ENCODE results near the gene MUC5B. TPM values are rescaled to one million over a fixed set of nuclear protein-coding genes. Genes with fewer than 3 reads are reported as not detected.

Gene MUC5B
- total RNA-seq, 2 donors from 2014 or later = not detected

DNA sequence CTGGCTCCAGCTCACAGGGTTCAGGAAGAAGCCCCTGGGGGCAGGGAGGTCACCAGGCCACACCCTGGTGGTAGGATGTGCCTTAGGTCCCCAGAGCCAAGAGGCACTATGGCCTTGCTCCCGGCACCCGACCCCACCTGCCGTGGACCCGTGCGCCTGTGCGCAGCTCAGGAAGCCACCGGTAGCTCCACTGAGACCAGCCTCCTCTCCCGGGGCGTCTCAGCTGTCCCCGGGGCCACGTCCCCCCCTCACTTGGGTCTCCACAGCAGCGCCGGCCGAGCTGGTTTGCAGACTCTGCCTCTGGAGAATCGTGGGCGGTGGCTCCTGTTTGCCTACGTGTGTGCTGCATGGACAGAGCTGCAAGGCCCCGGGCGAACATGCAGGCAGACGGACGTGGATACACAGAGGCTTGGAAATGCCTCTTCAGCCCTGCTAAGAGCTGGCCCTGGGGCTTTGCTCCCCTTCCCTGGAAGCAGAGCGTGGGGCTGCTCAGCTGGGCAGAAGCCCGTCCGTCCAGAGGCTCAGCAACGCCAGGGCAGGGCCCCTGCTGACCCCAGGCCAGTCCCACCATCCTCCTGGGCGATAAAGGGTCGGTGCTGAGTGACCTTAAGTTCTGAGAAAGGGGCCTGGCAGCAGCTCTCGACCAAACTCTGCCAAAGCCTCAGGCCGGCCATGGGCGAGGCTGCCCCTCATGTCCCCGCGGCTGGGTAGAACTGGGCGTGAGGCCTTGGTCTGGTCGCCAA lies 15.3 kb upstream of the MUC5B start:
- H3K27me3 ChIP-seq (ENCODE audit: control insufficient read depth, insufficient read depth, low read length, poor library complexity, severe bottlenecking) = no peaks in the 10 kb centered on the region
- no peak overlapping the region for H3K9ac ChIP-seq (ENCODE audit: extremely low read depth, low read length, poor library complexity, severe bottlenecking)
- H3K9me3 ChIP-seq (ENCODE audit: control insufficient read depth, low read length) = peaks cover 12% of the 10 kb centered on the region
- Mint-ChIP-seq H3K9me3 (peaks cover 34% of the 10 kb centered on the region), H3K4me3 (no peak overlapping the region), H3K27ac (no peak overlapping the region), H3K4me1 (no peaks in the 10 kb centered on the region), H3K27me3 (ENCODE audit: insufficient read depth) (peaks cover 9% of the 10 kb centered on the region), H3K36me3 (ENCODE audit: low read depth) (no peaks in the 10 kb centered on the region)
- WGBS, 2 experiments (ENCODE audit: insufficient coverage in 1 of 2, insufficient read length in 1 of 2) = 94 to 97% methylated on average over 26 to 34 of the region's 34 CpGs
- H3K4me1 ChIP-seq (ENCODE audit: control insufficient read depth, insufficient read depth, low read length) = no peaks in the 10 kb centered on the region
- no peak for DNase-seq
- no peak overlapping the region for H3K27ac ChIP-seq (ENCODE audit: low read depth, low read length)
- no peak overlapping the region for H3K4me3 ChIP-seq (ENCODE audit: low read length)
- no peaks in the 10 kb centered on the region for H3K36me3 ChIP-seq (ENCODE audit: control insufficient read depth, insufficient read depth, low read length)
- TF ChIP-seq, protein P1, sequence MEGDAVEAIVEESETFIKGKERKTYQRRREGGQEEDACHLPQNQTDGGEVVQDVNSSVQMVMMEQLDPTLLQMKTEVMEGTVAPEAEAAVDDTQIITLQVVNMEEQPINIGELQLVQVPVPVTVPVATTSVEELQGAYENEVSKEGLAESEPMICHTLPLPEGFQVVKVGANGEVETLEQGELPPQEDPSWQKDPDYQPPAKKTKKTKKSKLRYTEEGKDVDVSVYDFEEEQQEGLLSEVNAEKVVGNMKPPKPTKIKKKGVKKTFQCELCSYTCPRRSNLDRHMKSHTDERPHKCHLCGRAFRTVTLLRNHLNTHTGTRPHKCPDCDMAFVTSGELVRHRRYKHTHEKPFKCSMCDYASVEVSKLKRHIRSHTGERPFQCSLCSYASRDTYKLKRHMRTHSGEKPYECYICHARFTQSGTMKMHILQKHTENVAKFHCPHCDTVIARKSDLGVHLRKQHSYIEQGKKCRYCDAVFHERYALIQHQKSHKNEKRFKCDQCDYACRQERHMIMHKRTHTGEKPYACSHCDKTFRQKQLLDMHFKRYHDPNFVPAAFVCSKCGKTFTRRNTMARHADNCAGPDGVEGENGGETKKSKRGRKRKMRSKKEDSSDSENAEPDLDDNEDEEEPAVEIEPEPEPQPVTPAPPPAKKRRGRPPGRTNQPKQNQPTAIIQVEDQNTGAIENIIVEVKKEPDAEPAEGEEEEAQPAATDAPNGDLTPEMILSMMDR (conservative IDR thresholded peaks at IDR 0.05) = no peak

DNA sequence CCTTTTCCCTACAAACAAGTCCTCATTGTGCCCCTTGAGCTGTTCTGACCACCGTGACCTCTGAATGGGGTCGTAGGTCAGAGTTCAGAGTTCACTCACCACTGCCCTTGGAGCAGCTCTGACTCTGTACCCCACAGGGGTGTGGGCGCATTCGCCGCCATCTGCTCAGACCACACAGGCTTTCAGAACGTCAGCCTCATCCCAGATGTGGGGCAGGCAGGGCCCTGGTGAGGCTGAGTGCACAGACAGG lies 14.8 kb upstream of the MUC5B start:
- Mint-ChIP-seq H3K27ac (no peak overlapping the region), H3K9me3 (peaks cover 35% of the 10 kb centered on the region), H3K27me3 (ENCODE audit: insufficient read depth) (peaks cover 10% of the 10 kb centered on the region), H3K4me1 (no peaks in the 10 kb centered on the region), H3K4me3 (no peak overlapping the region), H3K36me3 (ENCODE audit: low read depth) (no peaks in the 10 kb centered on the region)
- H3K4me3 ChIP-seq (ENCODE audit: low read length) = no peak overlapping the region
- DNase-seq = no peak
- no peak overlapping the region for H3K9ac ChIP-seq (ENCODE audit: extremely low read depth, low read length, poor library complexity, severe bottlenecking)
- H3K27ac ChIP-seq (ENCODE audit: low read depth, low read length) = no peak overlapping the region
- TF ChIP-seq, protein P1 (conservative IDR thresholded peaks at IDR 0.05) = no peak
- no peaks in the 10 kb centered on the region for H3K4me1 ChIP-seq (ENCODE audit: control insufficient read depth, insufficient read depth, low read length)
- WGBS, 2 experiments (ENCODE audit: insufficient coverage in 1 of 2, insufficient read length in 1 of 2) = 86 to 94% methylated on average over 4 to 6 of the region's 6 CpGs
- H3K36me3 ChIP-seq (ENCODE audit: control insufficient read depth, insufficient read depth, low read length) = no peaks in the 10 kb centered on the region
- H3K9me3 ChIP-seq (ENCODE audit: control insufficient read depth, low read length) = peaks cover 12% of the 10 kb centered on the region
- no peaks in the 10 kb centered on the region for H3K27me3 ChIP-seq (ENCODE audit: control insufficient read depth, insufficient read depth, low read length, poor library complexity, severe bottlenecking)

DNA sequence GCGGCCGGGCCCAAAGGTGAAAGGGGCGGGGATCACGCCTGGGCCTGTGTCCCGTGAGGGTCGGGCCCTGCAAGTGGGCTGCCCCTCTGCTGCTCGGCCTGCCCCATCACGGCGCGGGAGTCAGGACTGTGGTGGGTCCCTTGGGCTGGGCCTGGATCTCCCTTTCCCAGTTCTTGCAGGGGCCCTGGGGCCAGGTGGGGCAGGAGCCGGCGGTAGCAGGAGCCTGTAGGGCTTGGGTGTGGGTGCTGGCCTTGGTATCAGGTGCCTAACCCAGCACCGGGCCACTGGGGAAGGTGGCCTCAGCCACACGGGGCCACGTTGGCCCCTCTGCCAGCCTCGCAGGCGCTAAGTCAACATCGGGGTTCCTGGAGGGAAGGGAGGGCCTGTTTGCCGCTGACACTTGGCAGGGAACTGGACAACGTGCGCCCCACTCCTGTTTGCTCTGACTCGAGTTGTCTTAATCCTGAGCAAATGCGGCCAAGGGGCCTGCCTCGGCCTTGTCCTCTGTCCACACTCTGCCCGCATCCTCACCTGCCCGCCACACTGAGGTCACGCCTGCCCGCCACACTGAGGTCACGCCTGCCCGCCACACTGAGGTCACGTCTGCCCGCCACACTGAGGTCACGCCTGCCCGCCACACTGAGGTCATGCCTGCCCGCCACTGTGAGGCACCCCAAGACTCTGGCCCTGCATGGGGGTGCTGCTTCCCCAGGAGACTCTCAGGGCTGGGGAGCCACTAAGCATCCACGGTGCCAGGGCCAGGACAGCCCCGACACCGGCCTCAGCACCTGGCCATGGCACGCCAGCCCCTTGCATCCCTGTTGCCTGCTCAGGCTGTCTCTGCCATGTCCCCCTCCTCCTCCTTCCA lies 14.2 kb upstream of the MUC5B start:
- Mint-ChIP-seq H3K4me1 (no peaks in the 10 kb centered on the region), H3K36me3 (ENCODE audit: low read depth) (no peaks in the 10 kb centered on the region), H3K27me3 (ENCODE audit: insufficient read depth) (peaks cover 15% of the 10 kb centered on the region), H3K4me3 (no peak overlapping the region), H3K27ac (no peak overlapping the region), H3K9me3 (peaks cover 38% of the 10 kb centered on the region)
- DNase-seq = peak; percentile 36
- 92 to 95% methylated on average over 19 to 39 of the region's 39 CpGs for WGBS, 2 experiments (ENCODE audit: insufficient coverage in 1 of 2, insufficient read length in 1 of 2)
- H3K4me1 ChIP-seq (ENCODE audit: control insufficient read depth, insufficient read depth, low read length) = no peaks in the 10 kb centered on the region
- no peak overlapping the region for H3K9ac ChIP-seq (ENCODE audit: extremely low read depth, low read length, poor library complexity, severe bottlenecking)
- H3K4me3 ChIP-seq (ENCODE audit: low read length) = no peak overlapping the region
- H3K27ac ChIP-seq (ENCODE audit: low read depth, low read length) = no peak overlapping the region
- TF ChIP-seq, protein P1 (conservative IDR thresholded peaks at IDR 0.05) = no peak
- peaks cover 12% of the 10 kb centered on the region for H3K9me3 ChIP-seq (ENCODE audit: control insufficient read depth, low read length)
- no peaks in the 10 kb centered on the region for H3K36me3 ChIP-seq (ENCODE audit: control insufficient read depth, insufficient read depth, low read length)
- no peaks in the 10 kb centered on the region for H3K27me3 ChIP-seq (ENCODE audit: control insufficient read depth, insufficient read depth, low read length, poor library complexity, severe bottlenecking)
